ENCODE measurements around the gene RSPH1.
"Not testable (repeated sequence)": the region's sequence is repeated elsewhere in the genome, so short reads cannot be mapped to it uniquely, and the experiment has no call there.

RSPH1 gene

DNA sequence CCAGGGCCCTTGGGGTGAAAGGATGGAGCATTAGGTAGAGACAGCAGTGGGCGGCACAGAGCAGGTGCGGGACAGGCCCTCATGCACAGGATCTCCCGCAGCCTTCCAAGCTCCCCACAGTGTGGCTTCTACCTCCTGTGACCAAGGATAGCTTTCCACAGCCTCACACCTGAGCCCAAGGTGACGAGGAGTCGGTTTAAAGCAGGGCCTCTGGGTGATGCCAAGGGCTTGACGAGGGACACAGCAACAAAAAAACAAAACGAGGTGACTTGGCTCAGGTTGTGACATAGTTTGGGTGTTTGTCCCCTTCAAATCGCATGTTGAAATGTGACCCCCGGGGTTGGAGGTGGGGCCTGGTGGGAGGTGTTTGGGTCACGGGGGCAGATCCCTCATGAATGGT, 15.3 kb downstream of the RSPH1 start:
- DNase-seq, result no peak

DNA sequence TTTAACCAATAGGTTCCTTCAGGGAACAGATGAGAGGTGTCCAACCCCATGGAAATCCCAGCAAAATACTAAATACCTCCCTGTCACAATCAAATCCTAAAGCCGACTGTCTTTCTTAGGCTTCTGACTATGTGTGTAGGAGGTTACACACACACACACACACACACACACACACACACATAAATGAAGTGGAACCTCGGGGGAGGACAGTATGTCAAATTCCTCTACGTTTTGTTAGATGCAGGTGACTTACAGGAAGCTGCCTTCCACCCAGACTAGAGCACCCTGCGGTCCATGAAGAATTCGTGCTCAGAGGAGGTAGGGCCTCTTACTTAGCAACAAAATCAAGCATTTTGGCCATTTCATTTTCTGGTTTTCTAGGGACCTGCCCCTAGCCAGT, 16.4 kb downstream of the RSPH1 start:
- DNase-seq, result no peak

DNA sequence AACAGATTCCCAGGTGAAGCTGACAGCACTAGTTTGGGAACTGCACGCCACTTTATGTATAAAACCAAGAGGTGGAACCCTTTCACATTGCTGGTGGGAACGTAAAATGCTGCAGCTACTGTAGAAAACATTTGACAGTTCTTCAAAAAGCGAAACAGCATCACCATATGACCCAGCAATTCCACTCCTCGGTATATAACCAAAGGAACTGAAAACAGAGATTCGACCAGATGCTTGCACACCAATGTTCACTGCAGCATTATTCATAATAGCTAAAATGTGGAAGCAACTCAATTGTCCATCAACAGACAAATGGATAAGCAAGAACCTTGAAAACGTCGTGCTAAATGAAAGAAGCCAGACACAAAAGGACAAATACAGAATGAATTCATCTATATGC, 17.5 kb downstream of the RSPH1 start:
- no peak for DNase-seq

DNA sequence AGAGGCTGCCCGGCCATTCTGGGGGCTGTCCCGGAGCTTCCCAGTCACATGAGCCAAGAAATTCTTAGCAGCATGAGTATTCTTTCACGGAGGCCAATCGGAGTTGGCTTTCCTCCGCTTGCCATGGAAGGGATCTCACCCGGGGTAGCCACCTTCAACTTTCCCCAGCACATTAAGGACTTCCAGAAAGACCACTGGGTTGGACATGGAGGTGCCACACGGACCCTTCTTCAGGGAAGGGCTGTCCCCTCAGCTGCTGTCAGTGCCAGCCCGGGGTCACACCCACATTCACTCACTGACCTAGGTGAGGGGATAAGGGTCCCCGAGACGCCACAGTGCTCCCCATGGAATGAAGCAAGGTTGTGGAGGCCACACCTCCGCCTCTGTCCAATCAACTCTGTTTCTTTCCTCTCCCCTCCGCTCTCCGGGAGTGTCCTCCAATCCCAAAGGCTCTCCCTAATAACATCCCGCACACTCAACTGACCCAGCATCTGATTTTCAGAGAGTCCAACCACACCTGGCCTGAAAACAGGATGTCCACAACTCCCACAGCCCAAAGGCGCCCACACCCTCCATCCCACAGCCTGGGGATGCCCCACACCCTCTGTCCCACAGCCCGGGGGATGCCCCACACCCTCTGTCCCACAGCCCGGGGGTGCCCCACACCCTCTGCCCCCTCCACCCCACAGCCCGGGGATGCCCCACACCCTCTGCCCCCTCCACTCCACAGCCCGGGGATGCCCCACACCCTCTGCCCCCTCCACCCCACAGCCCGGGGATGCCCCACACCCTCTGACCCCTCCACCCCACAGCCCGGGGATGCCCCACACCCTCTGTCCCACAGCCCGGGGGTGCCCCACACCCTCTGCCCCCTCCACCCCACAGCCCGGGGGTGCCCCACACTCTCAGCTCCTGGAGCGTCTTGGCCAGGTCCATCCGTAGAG, 19.4 kb downstream of the RSPH1 start:
- no peak for DNase-seq

DNA sequence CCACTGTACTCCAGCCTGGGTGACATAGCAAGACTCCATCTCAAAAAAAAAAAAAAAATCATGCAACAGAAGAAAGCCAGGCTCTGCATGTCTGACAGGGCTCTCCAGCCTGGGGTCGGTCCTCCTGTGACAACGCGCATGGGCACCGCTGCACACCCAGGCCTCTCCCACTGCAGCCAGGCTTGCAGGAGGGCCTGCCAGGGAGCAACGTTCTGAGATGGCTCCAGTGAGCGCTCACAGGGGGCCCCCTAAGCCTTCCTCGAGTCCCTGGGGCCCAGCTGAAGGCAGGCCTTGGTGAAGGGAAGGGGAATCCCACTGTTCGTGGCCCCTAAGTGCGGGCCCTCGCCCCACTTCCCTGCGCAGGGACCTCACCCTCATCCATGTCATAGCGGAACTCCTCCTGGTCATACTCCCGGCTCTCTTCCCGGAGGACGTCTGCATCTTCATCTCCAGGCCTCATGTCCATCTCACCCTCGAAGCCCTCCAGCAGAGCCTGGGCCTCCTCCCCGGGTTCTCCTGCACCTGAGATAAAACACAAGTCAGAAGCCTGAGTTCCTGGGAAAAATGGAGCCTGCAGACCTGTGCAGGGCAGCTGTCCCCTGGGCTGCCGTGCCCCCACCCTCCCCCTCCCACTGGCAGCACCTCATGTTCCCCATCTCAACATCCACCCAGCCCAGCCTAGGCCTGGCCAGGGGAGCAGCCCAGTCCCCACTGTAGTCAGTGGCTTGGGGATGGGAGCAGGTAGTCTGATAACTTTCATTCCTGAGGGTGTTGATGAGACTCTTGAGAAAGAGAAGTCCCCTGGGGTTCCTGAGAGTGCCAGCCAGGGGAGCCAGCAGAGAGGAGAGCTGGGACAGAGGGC, 20.3 kb downstream of the RSPH1 start:
- no peak for DNase-seq

DNA sequence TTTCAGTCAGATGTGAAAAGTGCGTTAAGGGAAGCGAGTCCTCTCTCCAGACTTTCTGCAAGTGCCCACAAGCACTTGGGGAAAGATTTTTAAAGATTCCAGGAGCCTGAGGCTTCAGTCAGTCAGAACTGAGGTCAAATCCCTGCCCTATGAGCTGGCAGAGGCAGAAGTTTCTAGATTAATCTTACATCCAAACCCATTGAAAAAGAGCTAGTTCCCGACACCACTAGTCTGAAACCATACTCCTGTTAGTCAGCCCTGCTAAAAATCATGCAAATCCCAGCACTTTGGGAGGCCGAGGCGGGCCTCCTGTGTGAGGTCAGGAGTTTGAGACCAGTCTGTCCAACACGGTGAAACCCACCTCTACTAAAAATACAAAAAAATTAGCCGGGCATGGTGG, 21.0 kb downstream of the RSPH1 start:
- DNase-seq, result no peak

DNA sequence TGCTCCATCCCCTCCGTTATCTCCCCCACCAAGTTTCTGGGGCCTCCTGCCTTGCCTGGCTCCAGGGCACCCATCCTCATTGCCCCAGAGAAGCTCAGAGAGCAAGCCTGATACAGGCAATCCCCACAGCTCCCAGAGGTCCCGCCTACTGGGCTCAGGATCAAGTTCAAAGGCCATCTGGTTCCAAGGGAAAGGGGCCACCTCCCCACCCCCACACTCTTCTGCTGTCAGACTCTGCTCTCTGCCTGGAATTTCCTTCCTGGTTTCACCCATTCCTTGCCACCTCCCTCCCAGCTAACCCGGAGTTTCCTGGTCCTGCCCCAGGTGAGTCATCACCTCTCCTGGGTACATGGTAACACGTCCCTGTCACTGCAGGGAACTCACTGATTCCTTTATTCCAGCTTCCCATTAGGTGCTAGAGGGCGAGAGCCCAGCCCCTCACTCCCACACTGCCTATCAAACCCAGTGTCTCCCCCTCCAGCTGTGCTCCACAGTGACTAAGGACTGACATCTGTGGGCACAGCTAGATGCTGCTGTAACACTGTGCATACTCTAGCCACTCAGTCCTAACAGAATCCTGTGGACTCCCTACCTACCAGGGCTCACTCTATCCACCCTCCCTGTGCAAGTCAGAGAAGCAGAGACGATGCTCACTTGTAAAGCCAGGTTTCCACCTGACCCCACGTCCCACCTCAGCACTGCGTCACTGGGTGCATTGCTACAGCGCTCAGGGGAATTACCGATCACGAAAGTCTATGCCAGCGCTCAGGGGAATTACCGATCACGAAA, 21.8 kb downstream of the RSPH1 start:
- no peak for DNase-seq

DNA sequence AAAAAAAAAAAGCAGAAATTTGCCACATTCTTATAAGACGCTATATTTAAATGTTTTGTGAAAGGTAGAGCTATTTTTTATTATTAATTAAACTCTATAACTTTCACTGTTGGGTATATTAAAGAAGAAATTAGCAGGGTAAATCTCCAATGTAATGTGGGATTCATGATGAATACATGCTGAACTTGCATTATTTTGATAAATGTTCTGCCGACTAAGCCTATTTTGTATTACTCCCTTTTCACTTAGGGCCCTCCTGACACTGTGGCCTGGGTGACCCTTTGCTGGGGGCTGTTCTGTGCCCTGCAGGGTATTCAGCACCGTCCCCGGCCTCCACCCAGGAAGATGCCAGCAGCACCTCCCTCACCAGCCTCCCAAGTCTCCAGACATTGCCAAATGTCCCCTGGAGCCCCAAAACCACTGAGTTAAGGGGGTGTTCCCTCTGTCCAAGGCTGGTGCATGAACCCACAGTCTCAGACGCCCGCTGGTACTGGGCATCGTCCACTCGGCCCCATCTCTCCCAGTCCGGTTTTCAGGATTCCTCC, 22.5 kb downstream of the RSPH1 start:
- DNase-seq, result no peak

DNA sequence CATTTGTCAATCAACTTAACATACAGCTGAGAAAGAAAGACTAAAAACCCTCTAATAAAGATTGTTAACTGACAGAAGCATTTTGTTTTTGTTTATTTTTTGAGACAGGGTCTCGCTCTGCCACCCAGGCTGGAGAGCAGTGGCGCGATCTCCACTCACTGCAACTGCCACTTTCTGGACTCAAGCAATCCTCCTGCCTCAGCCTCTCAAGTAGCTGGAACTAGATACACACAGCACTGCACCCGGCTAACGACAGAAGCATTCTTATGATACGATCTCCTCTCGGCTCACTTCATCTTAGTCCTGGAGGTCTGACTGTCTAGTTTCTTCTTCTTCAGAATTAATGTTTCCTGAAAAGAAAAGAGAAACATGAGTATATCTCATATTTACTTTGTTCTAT, 23.5 kb downstream of the RSPH1 start:
- DNase-seq, result no peak

DNA sequence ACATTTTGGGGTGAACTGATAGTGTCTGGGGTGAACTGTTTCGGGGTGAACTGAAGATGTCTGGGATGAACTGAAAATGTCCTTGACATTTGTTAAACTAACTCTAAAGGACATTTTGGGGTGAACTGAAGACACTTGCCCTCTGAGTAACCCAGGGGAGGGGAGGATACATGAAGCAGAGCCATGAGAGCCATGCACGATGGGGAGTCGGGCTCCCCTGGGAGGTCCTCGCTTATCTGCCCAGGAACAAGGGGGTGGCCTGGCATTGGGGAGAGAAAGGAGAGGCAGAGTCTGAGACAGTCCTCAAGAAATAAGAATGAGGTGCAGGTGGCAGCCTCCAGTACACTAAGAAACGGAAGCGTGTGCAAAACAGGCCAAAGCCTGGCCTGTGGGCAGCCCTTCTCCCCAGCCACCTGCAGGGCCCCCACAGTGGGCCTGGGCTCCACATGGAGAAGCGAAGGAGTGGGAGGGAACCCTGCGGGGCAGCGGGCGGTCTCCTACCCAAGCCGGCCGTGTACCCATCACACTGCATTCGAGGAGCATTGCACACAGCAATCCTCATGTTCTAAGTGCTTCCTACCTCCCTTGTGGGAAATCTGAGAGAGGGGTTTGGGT, 24.2 kb downstream of the RSPH1 start:
- no peak for DNase-seq

DNA sequence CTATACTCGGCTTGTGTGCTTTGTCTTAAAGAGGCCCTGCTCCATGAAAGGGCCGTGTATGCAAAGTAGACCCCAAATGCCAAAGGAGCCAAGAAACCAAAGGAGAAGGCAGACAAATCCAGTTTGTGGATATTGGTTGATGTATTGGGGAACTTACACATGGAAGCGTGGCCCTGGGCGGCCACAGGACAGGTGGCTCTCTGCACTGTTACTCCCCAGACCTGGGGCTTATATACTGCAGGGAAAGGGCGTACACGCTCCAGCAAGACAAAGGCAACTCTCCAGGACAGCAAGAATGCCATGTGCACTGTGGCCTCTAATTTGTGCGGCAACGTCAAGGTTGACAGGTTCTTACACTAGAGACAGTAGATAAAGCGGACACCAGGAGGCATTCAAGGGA, 24.8 kb downstream of the RSPH1 start:
- no peak for DNase-seq

DNA sequence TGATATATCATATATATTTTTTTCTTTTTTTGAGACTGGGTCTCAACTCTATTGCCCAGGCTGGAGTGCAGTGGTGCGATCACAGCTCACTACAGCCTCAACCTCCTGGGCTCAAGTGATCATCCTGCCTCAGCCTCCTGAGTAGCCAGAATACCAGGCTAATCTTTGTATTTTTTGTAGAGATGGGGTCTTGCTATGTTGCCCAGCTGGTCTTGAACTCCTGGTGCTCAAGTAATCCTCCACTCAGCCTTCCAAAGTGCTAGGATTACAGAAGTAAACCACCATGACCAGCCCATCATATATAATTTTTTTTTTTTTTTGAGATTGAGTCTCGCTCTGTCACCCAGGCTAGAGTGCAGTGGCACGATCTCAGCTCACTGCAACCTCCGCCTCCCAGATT, 26.3 kb downstream of the RSPH1 start:
- not testable (repeated sequence) for DNase-seq

DNA sequence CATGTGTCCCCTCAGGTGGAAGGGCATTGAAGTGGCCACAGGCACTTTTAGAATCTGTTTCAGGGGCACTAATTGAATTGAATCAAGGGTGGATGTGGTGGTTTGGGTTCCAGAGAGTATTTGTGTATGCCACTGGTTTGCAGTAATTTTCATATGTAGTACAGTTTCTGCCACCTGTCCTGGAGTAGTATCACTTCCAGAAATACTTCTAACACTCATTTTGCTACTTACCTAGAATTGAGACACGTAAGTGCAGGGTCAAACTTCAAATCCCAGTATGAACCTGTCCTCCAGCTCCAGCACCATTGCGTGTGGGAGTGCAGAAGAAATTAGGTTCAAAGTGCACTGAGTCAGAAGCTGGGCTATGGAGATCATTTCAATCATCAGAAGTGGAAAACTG, 26.8 kb downstream of the RSPH1 start:
- DNase-seq, result no peak

DNA sequence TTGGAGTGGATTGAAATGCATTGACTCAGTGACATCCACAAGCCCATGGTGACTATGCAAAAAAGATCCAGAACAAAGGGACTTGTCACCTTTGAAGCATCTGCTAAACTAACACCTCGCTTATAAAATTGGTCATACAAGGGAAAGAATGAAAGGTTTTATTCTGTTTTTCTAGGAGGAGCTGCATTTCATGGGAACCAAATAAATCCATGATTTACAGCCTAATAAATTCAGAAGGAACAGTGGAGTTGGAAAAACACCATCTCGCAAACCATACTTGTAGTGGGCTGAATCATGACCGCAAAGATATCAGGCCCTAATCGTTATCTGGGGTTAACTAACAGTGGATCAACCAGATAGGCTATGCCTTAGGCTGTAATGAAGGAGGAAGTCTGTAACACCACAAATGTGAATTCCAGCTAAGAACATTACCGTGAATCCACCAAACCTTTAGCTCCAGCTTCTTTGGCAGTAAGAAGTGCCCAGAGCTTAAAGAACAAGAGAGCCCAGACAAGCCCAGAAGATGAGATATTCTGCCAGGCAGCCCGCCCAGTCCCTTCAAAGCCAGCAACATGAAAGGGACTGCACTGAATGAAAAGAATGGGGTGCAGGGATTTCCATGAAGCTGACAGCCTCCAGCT, 27.4 kb downstream of the RSPH1 start:
- no peak for DNase-seq

DNA sequence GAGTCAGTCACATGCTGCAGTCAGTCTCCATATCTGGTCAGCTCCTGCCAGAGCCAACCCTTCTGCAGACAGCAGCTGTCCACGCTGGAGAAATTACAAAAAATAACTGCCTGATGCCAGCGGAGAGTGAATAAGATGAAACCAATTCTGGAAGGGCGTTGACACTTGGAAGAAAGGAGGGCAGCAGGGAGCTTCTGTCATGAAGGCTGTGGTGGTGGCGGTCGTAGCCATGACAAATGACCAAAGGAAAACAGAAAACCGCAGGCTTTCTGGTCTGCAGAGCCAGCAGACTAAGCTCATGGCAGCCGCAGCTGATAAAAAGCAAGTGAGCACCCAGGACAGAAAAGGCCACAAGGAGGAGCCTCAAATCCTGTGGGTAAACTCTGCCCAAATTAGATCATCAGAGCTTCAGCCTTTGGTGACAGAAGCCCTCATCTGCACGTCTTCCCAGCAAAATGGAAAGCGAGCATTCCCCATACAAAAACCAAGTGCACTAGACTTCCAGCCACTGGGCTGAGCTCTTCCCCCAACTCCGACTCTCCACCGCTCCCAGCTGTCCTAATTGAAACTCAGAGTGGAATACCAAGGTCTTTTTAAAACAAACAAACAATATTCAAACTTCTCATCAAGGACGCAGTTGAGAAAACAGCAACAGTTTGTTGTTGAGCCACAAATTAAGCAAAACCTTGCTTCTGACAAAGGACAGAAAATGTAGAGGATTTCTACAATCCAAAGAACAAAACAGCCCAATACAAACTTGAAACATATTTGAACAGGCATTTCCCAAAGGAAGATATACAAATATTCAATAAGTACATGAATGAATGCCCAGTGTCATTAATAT, 28.7 kb downstream of the RSPH1 start:
- no peak for DNase-seq

DNA sequence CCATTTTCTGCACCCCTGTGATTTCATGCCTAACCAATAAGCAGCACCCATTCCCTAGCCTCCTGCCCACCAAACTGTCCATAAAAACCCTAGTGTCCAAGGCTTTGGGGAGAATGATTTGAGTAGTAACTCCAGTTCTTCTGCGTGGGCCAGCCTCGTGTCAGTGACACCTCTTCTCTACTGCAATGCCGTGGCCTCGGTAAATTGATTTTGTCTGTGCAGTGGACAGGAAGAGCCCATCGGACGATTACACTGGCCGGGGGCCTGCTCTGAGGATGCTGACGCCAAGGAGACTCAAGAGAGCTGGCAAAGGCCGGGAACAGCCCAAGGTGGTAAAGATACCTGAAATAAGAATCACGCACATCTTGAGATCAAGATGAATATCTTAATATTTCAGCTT, 29.3 kb downstream of the RSPH1 start:
- DNase-seq, result no peak

DNA sequence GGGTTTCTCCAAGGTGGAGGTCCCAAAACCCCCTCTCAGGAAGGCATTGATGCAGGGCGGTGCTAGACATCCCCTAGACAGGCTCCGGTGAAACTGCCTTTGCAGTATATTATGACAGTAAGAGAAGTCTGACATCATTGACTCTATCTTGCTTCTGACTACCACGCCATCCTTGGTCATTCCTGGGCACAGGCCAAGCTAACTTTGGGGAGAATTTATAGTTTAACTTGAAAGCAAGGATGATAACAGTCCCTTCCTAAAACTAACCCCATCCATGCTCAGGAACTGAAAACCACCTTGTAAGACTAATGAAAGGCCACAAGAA, 30.3 kb downstream of the RSPH1 start:
- DNase-seq, result no peak

DNA sequence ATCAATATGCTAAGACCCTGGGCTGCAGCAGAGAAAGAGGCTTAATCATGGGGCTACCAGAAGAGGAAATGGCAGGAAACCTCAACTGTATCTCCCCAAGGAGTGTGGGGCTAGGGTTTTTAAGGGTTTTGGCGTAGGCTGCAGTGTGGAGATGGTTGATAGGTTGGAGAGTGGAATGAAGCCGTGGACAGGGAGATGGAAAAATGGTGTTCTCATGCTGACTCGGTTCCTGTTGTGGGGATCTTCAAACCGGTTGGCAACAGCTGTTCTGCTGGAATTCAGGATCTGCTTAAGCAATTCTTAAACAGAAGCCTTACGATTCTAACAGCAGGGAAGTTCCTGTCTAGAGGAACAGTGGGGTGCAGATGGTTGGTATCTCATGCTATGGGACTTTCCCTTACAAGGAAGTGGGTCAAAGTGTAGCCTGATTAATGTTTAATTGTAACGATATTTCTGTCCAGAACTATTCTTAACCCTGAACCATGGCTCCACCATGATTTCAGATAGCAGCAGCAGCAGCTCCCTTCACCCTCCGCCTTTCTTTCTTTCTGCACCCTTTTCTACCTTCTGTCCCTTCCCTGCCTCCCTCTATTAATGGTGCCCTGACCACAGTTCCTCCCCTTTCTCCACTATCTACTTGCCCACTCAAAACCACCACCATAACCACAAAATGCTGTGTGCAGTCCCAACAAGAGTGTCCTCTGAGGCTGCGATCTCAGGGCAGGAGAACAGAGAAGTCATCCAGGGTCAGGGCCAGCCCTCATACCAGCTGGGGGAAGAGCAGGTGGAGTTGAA, 30.8 kb downstream of the RSPH1 start:
- no peak for DNase-seq

DNA sequence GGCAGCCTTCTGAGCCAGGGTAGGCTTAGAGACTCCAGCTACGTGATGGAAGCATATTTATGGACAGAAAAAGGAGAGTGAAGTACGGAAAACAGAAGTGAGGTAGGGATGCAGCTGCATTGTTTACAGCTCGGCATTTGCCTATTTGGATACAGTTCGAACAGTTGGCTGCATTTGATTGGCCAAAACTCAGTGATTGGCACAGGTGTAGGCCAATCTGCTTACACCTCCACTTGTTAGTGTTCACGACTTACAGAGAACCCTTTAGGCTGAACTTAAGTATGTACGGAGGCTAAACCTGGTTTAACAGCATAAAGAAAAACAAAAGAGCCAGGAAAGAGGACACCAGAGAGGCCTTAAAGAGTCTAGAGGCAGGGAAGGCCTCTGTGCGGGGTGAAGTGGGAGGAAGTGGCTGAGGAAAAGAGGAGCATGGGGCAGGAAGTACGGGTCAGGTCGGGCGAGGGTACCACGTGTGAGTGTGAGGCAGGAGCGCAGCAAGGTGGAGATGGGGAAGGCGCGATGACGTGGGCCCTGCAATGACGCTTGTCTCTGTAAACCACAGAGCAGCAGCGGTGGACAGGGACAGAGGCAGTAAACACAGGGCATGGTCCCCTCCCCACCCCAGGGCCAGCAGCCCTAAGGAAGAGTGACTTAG, 32.0 kb downstream of the RSPH1 start:
- DNase-seq, result peak; percentile 51
